Suprapubic skin (tissue), 4 donors: ENCODE measurements around the gene NCBP1. TPM values are rescaled to one million over a fixed set of nuclear protein-coding genes. Genes with fewer than 3 reads are reported as not detected.
A peak's percentile ranks its signal among the peaks of the same experiment; 100 is the strongest.

Experiments
- DNase-seq, 2 donors: peaks; one replicate each; pipeline ENCODE4 v3.0.0-alpha.2; 2019; ENCODE audit warnings: low spot score in 2 of 2
- H3K27ac ChIP-seq: fragments of 200-600 bp; sonication (generic); one replicate; pipeline ENCODE4 v1.5.1; 2019
- H3K27me3 ChIP-seq: fragments of 200-600 bp; sonication (generic); one replicate; pipeline ENCODE4 v1.5.1; 2019
- H3K36me3 ChIP-seq: fragments of 200-600 bp; sonication (generic); one replicate; pipeline ENCODE4 v1.5.1; 2019
- H3K4me1 ChIP-seq: fragments of 200-600 bp; sonication (generic); one replicate; pipeline ENCODE4 v1.5.1; 2019
- H3K4me3 ChIP-seq: fragments of 200-600 bp; sonication (generic); one replicate; pipeline ENCODE4 v1.5.1; 2019; ENCODE audit warnings: mild to moderate bottlenecking
- H3K9me3 ChIP-seq: fragments of 200-600 bp; sonication (generic); one replicate; pipeline ENCODE4 v1.5.1; 2019
- EP300 ChIP-seq: sonication (generic); formaldehyde crosslinking; IDR thresholded peaks from one replicate; pipeline ENCODE4 v1.6.1; 2017; ENCODE audit warnings: antibody characterized with exemption
- POLR2A ChIP-seq, 2 donors: fragments of 450-650 bp; IDR thresholded peaks; one replicate each; pipeline ENCODE4 v1.6.1; 2017; ENCODE audit warnings: antibody characterized with exemption in 2 of 2, mild to moderate bottlenecking in 2 of 2, moderate library complexity in 2 of 2
- POLR2AphosphoS5 ChIP-seq, 3 donors: sonication (generic); formaldehyde crosslinking; IDR thresholded peaks; one replicate each; pipeline ENCODE4 v1.6.1; 2017; ENCODE audit warnings: antibody characterized with exemption in 3 of 3
- WGBS: methylation state at CpG from one replicate; pipeline ENCODE4 v1.1.5; 2018; 5-methylcytosine and 5-hydroxymethylcytosine counted together
- total RNA-seq, 4 donors: library from RNA; depleted of rRNA; stranded (reverse); fragments of >200 nt; gene quantifications; one replicate each; pipeline ENCODE4 v1.1.0, GENCODE V29; 2016
- TF ChIP-seq, protein P1 (sequence below), 2 donors: fragments of 200-600 bp in 1 of 2; fragments of 450-650 bp in 1 of 2; sonication (generic) in 1 of 2; IDR thresholded peaks; one replicate each; pipeline ENCODE4 v1.5.1; 2016 to 2019; ENCODE audit warnings: antibody characterized with exemption in 2 of 2, mild to moderate bottlenecking in 1 of 2, moderate library complexity in 1 of 2

The NCBP1 gene
- total RNA-seq, 4 donors from 2014 or later: 13.6 to 43.9 (median 16.3) TPM

- peaks cover 6% of the 10 kb centered on the region for H3K4me1 ChIP-seq
- peaks cover 7% of the 10 kb centered on the region for H3K27me3 ChIP-seq
- H3K9me3 ChIP-seq: no peaks in the 10 kb centered on the region
- no peak overlapping the region for H3K4me3 ChIP-seq
- no peaks in the 10 kb centered on the region for H3K36me3 ChIP-seq
- no peak for DNase-seq
- H3K27ac ChIP-seq: no peak overlapping the region
- 25% methylated on average over 9 of the region's 9 CpGs for WGBS
- TF ChIP-seq, protein P1, sequence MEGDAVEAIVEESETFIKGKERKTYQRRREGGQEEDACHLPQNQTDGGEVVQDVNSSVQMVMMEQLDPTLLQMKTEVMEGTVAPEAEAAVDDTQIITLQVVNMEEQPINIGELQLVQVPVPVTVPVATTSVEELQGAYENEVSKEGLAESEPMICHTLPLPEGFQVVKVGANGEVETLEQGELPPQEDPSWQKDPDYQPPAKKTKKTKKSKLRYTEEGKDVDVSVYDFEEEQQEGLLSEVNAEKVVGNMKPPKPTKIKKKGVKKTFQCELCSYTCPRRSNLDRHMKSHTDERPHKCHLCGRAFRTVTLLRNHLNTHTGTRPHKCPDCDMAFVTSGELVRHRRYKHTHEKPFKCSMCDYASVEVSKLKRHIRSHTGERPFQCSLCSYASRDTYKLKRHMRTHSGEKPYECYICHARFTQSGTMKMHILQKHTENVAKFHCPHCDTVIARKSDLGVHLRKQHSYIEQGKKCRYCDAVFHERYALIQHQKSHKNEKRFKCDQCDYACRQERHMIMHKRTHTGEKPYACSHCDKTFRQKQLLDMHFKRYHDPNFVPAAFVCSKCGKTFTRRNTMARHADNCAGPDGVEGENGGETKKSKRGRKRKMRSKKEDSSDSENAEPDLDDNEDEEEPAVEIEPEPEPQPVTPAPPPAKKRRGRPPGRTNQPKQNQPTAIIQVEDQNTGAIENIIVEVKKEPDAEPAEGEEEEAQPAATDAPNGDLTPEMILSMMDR (IDR thresholded peaks at IDR 0.05): peak; percentile 74 to 80
- no peak for TF ChIP-seq EP300
- TF ChIP-seq POLR2A (IDR thresholded peaks at IDR 0.05): no peak
- no peak for TF ChIP-seq POLR2AphosphoS5 (IDR thresholded peaks at IDR 0.05)
Observed at GRCh38 chr9:97710356-97711222, 77.0 kb downstream of the NCBP1 start.

GRCh38 chr9:97711223-97711626, 77.6 kb downstream of the NCBP1 start:
- no peak for DNase-seq
- WGBS: 29% methylated on average over 12 of the region's 12 CpGs
- Histone ChIP-seq H3K36me3 (no peaks in the 10 kb centered on the region), H3K4me1 (peaks cover 6% of the 10 kb centered on the region), H3K4me3 (no peak overlapping the region), H3K27me3 (peaks cover 7% of the 10 kb centered on the region), H3K27ac (no peak overlapping the region), H3K9me3 (no peaks in the 10 kb centered on the region)
- TF ChIP-seq, protein P1 (IDR thresholded peaks at IDR 0.05): no peak
- TF ChIP-seq POLR2AphosphoS5 (IDR thresholded peaks at IDR 0.05) (no peak), POLR2A (IDR thresholded peaks at IDR 0.05) (no peak), EP300 (no peak)

- Histone ChIP-seq H3K9me3 (no peaks in the 10 kb centered on the region), H3K4me1 (peaks cover 6% of the 10 kb centered on the region), H3K27ac (no peak overlapping the region), H3K27me3 (no peaks in the 10 kb centered on the region), H3K4me3 (no peak overlapping the region), H3K36me3 (no peaks in the 10 kb centered on the region)
- WGBS: 62% methylated on average over 3 of the region's 3 CpGs
- DNase-seq: no peak
- TF ChIP-seq EP300 (no peak), POLR2A (IDR thresholded peaks at IDR 0.05) (no peak), POLR2AphosphoS5 (IDR thresholded peaks at IDR 0.05) (no peak)
- TF ChIP-seq, protein P1 (IDR thresholded peaks at IDR 0.05): no peak
Observed at GRCh38 chr9:97714435-97714834, 80.8 kb downstream of the NCBP1 start.

DNA sequence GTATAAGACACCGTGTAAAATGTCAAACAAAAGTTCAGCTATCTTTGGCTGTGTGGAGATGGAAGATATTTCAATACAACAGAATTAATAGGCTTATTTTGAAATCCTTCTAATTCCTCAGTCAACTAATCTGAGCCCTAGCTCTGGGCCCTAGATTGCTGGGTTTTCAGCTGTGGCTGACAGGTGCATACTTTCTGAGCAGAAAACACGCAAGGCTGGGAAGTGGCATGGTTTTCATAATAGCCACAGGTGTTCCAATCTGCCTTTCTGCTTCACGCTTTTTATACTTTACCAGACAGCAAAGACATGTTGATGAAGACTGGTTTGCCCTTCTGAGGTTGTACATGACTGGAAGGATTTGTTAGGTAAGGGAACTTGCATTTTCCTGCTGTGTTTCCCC, 84.2 kb downstream of the NCBP1 start:
- no peak for DNase-seq
- 65% methylated on average over 3 of the region's 3 CpGs for WGBS
- no peak overlapping the region for H3K27ac ChIP-seq
- TF ChIP-seq POLR2A (IDR thresholded peaks at IDR 0.05) (no peak), EP300 (no peak), POLR2AphosphoS5 (IDR thresholded peaks at IDR 0.05) (no peak)
- TF ChIP-seq, protein P1 (IDR thresholded peaks at IDR 0.05): no peak
- H3K4me1 ChIP-seq: no peaks in the 10 kb centered on the region
- H3K36me3 ChIP-seq: no peaks in the 10 kb centered on the region
- H3K4me3 ChIP-seq: no peak overlapping the region
- H3K27me3 ChIP-seq: no peaks in the 10 kb centered on the region
- H3K9me3 ChIP-seq: no peaks in the 10 kb centered on the region

DNA sequence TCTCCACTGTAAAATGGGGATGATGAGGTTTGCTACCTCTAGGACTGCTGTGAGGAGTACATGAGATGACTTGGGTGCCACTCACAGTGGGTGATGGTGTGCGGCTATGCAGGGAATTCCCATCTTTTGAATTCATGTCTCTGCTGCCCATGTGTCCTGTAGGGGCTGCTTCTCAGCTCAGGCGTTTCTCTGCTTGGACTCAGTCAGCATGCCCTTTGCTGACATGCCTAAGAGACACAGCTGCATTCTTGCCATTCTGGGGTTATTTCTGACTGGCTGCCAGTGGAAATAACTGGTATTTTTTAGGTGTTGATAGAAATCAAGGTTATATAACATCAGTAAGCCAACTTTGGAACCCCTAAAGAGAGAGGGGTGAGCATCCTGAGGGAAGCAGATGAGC, 87.8 kb downstream of the NCBP1 start:
- no peak for DNase-seq
- 80% methylated on average over 2 of the region's 2 CpGs for WGBS

More for the DNA sequence above, 87.8 kb downstream of the NCBP1 start:
- Histone ChIP-seq H3K27ac (no peak overlapping the region), H3K27me3 (no peaks in the 10 kb centered on the region), H3K36me3 (no peaks in the 10 kb centered on the region), H3K4me1 (no peaks in the 10 kb centered on the region), H3K9me3 (no peaks in the 10 kb centered on the region), H3K4me3 (no peak overlapping the region)
- TF ChIP-seq POLR2A (IDR thresholded peaks at IDR 0.05): no peak
- no peak for TF ChIP-seq EP300
- TF ChIP-seq, protein P1 (IDR thresholded peaks at IDR 0.05): no peak
- TF ChIP-seq POLR2AphosphoS5 (IDR thresholded peaks at IDR 0.05): no peak
